NCI-H460 (cell line): ENCODE measurements around the gene MICAL1. TPM values are rescaled to one million over a fixed set of nuclear protein-coding genes. Genes with fewer than 3 reads are reported as not detected.
"Not testable (repeated sequence)": the region's sequence is repeated elsewhere in the genome, so short reads cannot be mapped to it uniquely, and the experiment has no call there.

Source experiments
- DNase-seq: peaks from one replicate; pipeline ENCODE4 v3.0.0-alpha.2; 2016; ENCODE audit warnings: low read depth; ENCODE audit errors: extremely low read depth
- total RNA-seq: library from RNA; depleted of rRNA; stranded (reverse); fragments of >200 nt; shearing (Covaris generic); gene quantifications from 2 replicates; pipeline ENCODE4 v1.2.3, GENCODE V29; 2014

Gene MICAL1
- total RNA-seq, 1 experiment from 2014 or later: 13.1 TPM

- DNase-seq: no peak
Observed at GRCh38 chr6:109478222-109478805, 22.7 kb upstream of the MICAL1 start.

GRCh38 chr6:109477725-109478124 lies 22.2 kb upstream of the MICAL1 start:
- no peak for DNase-seq

- no peak for DNase-seq
Observed at GRCh38 chr6:109477184-109477583, 21.6 kb upstream of the MICAL1 start.

- no peak for DNase-seq
Observed at GRCh38 chr6:109475625-109476024, 20.1 kb upstream of the MICAL1 start.

- no peak for DNase-seq
Observed at GRCh38 chr6:109474995-109475394, 19.4 kb upstream of the MICAL1 start.

- no peak for DNase-seq
Observed at GRCh38 chr6:109473120-109473519, 17.5 kb upstream of the MICAL1 start.

GRCh38 chr6:109472132-109472995 lies 16.8 kb upstream of the MICAL1 start:
- DNase-seq: no peak

- no peak for DNase-seq
Observed at GRCh38 chr6:109471105-109471810, 15.7 kb upstream of the MICAL1 start.

- no peak for DNase-seq
Observed at GRCh38 chr6:109469591-109470189, 14.1 kb upstream of the MICAL1 start.

- no peak for DNase-seq
Observed at GRCh38 chr6:109467696-109468095, 12.1 kb upstream of the MICAL1 start.

- DNase-seq: no peak
Observed at GRCh38 chr6:109466212-109466923, 10.8 kb upstream of the MICAL1 start.

GRCh38 chr6:109465772-109466171 lies 10.2 kb upstream of the MICAL1 start:
- DNase-seq: no peak

- DNase-seq: no peak
Observed at GRCh38 chr6:109461733-109462526, 6.4 kb upstream of the MICAL1 start.

GRCh38 chr6:109461205-109461604 lies 5.6 kb upstream of the MICAL1 start:
- not testable (repeated sequence) for DNase-seq

GRCh38 chr6:109460161-109460829 lies 4.7 kb upstream of the MICAL1 start:
- DNase-seq: no peak

GRCh38 chr6:109458774-109459531 lies 3.4 kb upstream of the MICAL1 start:
- no peak for DNase-seq

GRCh38 chr6:109457562-109457996 lies 2.0 kb upstream of the MICAL1 start:
- no peak for DNase-seq
